H1 (cell line): Measurements from ENCODE around the gene INO80. TPM values are rescaled to one million over a fixed set of nuclear protein-coding genes. Genes with fewer than 3 reads are reported as not detected.

ENCODE experiments used
- CTCF ChIA-PET: fragments of 300-600 bp; sonication (Branson Sonifier 250); formaldehyde crosslinking; loops from one replicate; lab custom pipeline; 2021; ENCODE audit not compliant: partially characterized antibody; lab: Charles Lee
- POLR2A ChIA-PET: fragments of 300-600 bp; sonication (Branson Sonifier 250); formaldehyde crosslinking; loops from one replicate; lab custom pipeline; 2021; ENCODE audit warnings: inconsistent platforms; ENCODE audit not compliant: partially characterized antibody; lab: Charles Lee
- DNase-seq, 2 experiments: peaks; one replicate each; pipeline versions ENCODE4 v3.0.0 to v3.0.0-alpha.2; 2010 to 2022; ENCODE audit warnings: low spot score in 2 of 2, low read depth in 1 of 2, mixed read lengths in 1 of 2
- FAIRE-seq: peaks from 2 replicates; lab custom pipeline; 2011; peaks lifted over from hg19 to GRCh38; lab: Jason Lieb, UNC
- H2AFZ ChIP-seq: 2 replicates; pipeline ENCODE4 v1.8.1; 2012; ENCODE audit warnings: low read length, inconsistent platforms
- H2AK5ac ChIP-seq: 2 replicates; pipeline ENCODE4 v1.6.1; 2013; ENCODE audit warnings: low read depth, low read length
- H2BK120ac ChIP-seq: replicated peaks from 2 replicates; pipeline ENCODE3; 2013; ENCODE audit warnings: low read depth, low read length, inconsistent platforms
- H2BK12ac ChIP-seq: 2 replicates; pipeline ENCODE4 v1.6.1; 2013; ENCODE audit warnings: low read depth, low read length
- H2BK15ac ChIP-seq: 2 replicates; pipeline ENCODE4 v1.6.1; 2013; ENCODE audit warnings: low read length
- H2BK20ac ChIP-seq: 2 replicates; pipeline ENCODE4 v1.6.1; 2013; ENCODE audit warnings: low read length
- H2BK5ac ChIP-seq: 2 replicates; pipeline ENCODE4 v1.6.1; 2013; ENCODE audit warnings: low read depth, low read length
- H3K14ac ChIP-seq: 2 replicates; pipeline ENCODE4 v1.6.1; 2013; ENCODE audit warnings: inconsistent platforms; ENCODE audit not compliant: insufficient read length
- H3K18ac ChIP-seq: 2 replicates; pipeline ENCODE4 v1.6.1; 2013; ENCODE audit warnings: low read length; ENCODE audit errors: extremely low read depth
- H3K23ac ChIP-seq: 2 replicates; pipeline ENCODE4 v1.6.1; 2013; ENCODE audit warnings: inconsistent platforms; ENCODE audit not compliant: insufficient read length
- H3K23me2 ChIP-seq: 2 replicates; pipeline ENCODE4 v1.6.1; 2013; ENCODE audit warnings: low read depth, low read length
- H3K27ac ChIP-seq: 2 replicates; pipeline ENCODE4 v1.6.1; 2011; ENCODE audit warnings: low read depth, low read length, inconsistent platforms
- H3K27me3 ChIP-seq, 4 experiments: replicated peaks in 1 of 4; 1 replicate in 1 of 4; 2 replicates in 3 of 4; pipeline versions ENCODE4 v1.6.1 to v1.8.1; 2011 to 2013; ENCODE audit warnings: low read length in 3 of 4, mild to moderate bottlenecking in 3 of 4, inconsistent platforms in 2 of 4, mixed read lengths in 2 of 4, moderate library complexity in 1 of 4; ENCODE audit not compliant: control insufficient read depth in 3 of 4, insufficient read depth in 3 of 4; ENCODE audit errors: extremely low read depth in 1 of 4
- H3K36me3 ChIP-seq, 4 experiments: 2 replicates each; pipeline versions ENCODE4 v1.6.1 to v1.8.1; 2011 to 2013; ENCODE audit warnings: mild to moderate bottlenecking in 4 of 4, low read length in 3 of 4, moderate library complexity in 2 of 4, control low read depth in 1 of 4, inconsistent platforms in 1 of 4; ENCODE audit not compliant: insufficient read depth in 4 of 4, control insufficient read depth in 2 of 4
- H3K4ac ChIP-seq: replicated peaks from 2 replicates; pipeline ENCODE3; 2013; ENCODE audit warnings: low read length, low read depth, mixed read lengths, inconsistent platforms; ENCODE audit not compliant: insufficient read length
- H3K4me1 ChIP-seq, 4 experiments: replicated peaks in 1 of 4; 1 replicate in 1 of 4; 2 replicates in 3 of 4; pipeline versions ENCODE4 v1.6.1 to v1.8.1; 2011 to 2013; ENCODE audit warnings: low read length in 3 of 4, inconsistent platforms in 2 of 4, mixed read lengths in 1 of 4; ENCODE audit not compliant: insufficient read depth in 4 of 4, control insufficient read depth in 3 of 4
- H3K4me2 ChIP-seq, 2 experiments: 2 replicates each; pipeline versions ENCODE4 v1.6.1 to v1.8.1; 2011 to 2013; ENCODE audit warnings: low read depth in 2 of 2, low read length in 2 of 2, control low read depth in 1 of 2, inconsistent platforms in 1 of 2, mild to moderate bottlenecking in 1 of 2; ENCODE audit not compliant: insufficient read depth in 1 of 2
- H3K4me3 ChIP-seq, 4 experiments: fragments of 200-600, 300-600 bp in 1 of 4; sonication (generic), shearing (Covaris generic), sonication (Bioruptor Twin) in 1 of 4; 2 replicates each; pipeline versions ENCODE4 v1.5.1 to v1.8.1; 2011 to 2016; ENCODE audit warnings: low read length in 4 of 4, low read depth in 3 of 4, control low read depth in 2 of 4, inconsistent platforms in 2 of 4, mild to moderate bottlenecking in 2 of 4, mixed read lengths in 1 of 4, moderate library complexity in 1 of 4; ENCODE audit not compliant: insufficient read depth in 2 of 4; ENCODE audit errors: extremely low read depth in 1 of 4
- H3K56ac ChIP-seq: replicated peaks from 2 replicates; pipeline ENCODE3; 2013; ENCODE audit warnings: low read depth, mild to moderate bottlenecking, mixed read lengths, low read length, inconsistent platforms; ENCODE audit not compliant: insufficient read length
- H3K79me1 ChIP-seq: 2 replicates; pipeline ENCODE4 v1.6.1; 2013; ENCODE audit warnings: low read depth, low read length, control low read depth
- H3K79me2 ChIP-seq, 2 experiments: 2 replicates each; pipeline versions ENCODE4 v1.6.1 to v1.8.1; 2012 to 2013; ENCODE audit warnings: low read length in 2 of 2, mild to moderate bottlenecking in 2 of 2, inconsistent platforms in 1 of 2; ENCODE audit not compliant: insufficient read depth in 2 of 2, control insufficient read depth in 1 of 2
- H3K9ac ChIP-seq, 4 experiments: replicated peaks in 1 of 4; 1 replicate in 1 of 4; 2 replicates in 3 of 4; pipeline versions ENCODE4 v1.6.1 to v1.8.1; 2011 to 2013; ENCODE audit warnings: low read depth in 3 of 4, low read length in 3 of 4, control low read depth in 2 of 4, mild to moderate bottlenecking in 2 of 4, moderate library complexity in 2 of 4, inconsistent platforms in 1 of 4; ENCODE audit errors: extremely low read depth in 1 of 4
- H3K9me3 ChIP-seq, 2 experiments: 2 replicates each; pipeline versions ENCODE4 v1.6.1 to v1.8.1; 2012 to 2013; ENCODE audit warnings: mild to moderate bottlenecking in 2 of 2, moderate library complexity in 2 of 2, control low read depth in 1 of 2, inconsistent platforms in 1 of 2, low read depth in 1 of 2, low read length in 1 of 2, mixed read lengths in 1 of 2; ENCODE audit not compliant: insufficient read depth in 2 of 2
- H4K20me1 ChIP-seq, 2 experiments: replicated peaks in 1 of 2; 2 replicates each; pipeline versions ENCODE3 to v1.8.1; 2011 to 2013; ENCODE audit warnings: inconsistent platforms in 2 of 2, low read length in 2 of 2, mild to moderate bottlenecking in 1 of 2; ENCODE audit not compliant: insufficient read depth in 2 of 2, control insufficient read depth in 1 of 2
- H4K5ac ChIP-seq: 2 replicates; pipeline ENCODE4 v1.6.1; 2013; ENCODE audit warnings: low read length, low read depth, mixed read lengths, inconsistent platforms; ENCODE audit not compliant: insufficient read length
- H4K8ac ChIP-seq: 2 replicates; pipeline ENCODE4 v1.8.0; 2013; ENCODE audit warnings: mild to moderate bottlenecking, moderate library complexity, low read length, inconsistent platforms; ENCODE audit not compliant: insufficient read depth; ENCODE audit errors: extremely low read depth
- H4K91ac ChIP-seq: replicated peaks from 2 replicates; pipeline ENCODE3; 2013; ENCODE audit warnings: low read length, mixed read lengths, inconsistent platforms; ENCODE audit not compliant: insufficient read length
- ASH2L ChIP-seq: fragments of 200-600, 300-600 bp; sonication (generic); IDR thresholded peaks from one replicate; pipeline ENCODE4 v1.7.1; 2017; ENCODE audit warnings: low read length
- CBX8 ChIP-seq: fragments of 300-800, 300-1000 bp; sonication (generic); IDR thresholded peaks from 2 replicates; pipeline ENCODE4 v1.7.1; 2016; ENCODE audit warnings: low read depth, low read length, borderline replicate concordance
- CHD2 ChIP-seq: IDR thresholded peaks from 2 replicates; pipeline ENCODE4 v1.6.1; 2012; ENCODE audit warnings: low read length, improper control_type of control experiment
- EZH2 ChIP-seq: fragments of 200-600 bp; sonication (generic); IDR thresholded peaks from 2 replicates; pipeline ENCODE4 v1.7.1; 2012; ENCODE audit warnings: low read depth, mild to moderate bottlenecking, moderate library complexity, low read length, inconsistent platforms; ENCODE audit not compliant: severe bottlenecking
- POU5F1 ChIP-seq: IDR thresholded peaks from 2 replicates; pipeline ENCODE4 v1.6.1; 2011; ENCODE audit warnings: low read depth, mild to moderate bottlenecking, low read length, moderate library complexity
- RXRA ChIP-seq: IDR thresholded peaks from 2 replicates; pipeline ENCODE4 v1.6.1; 2011; ENCODE audit warnings: low read depth, mild to moderate bottlenecking, low read length, moderate library complexity; ENCODE audit not compliant: insufficient read depth
- USF2 ChIP-seq: IDR thresholded peaks from 2 replicates; pipeline ENCODE4 v1.6.1; 2011; ENCODE audit warnings: low read length, improper control_type of control experiment
- WGBS, 2 experiments: shearing (Covaris generic) in 1 of 2; methylation state at CpG; one replicate each; pipeline versions ENCODE4 v1.1.6 to v1.1.7; 2013 to 2015; ENCODE audit warnings: low lambda C conversion rate in 2 of 2, mixed read lengths in 2 of 2, inconsistent platforms in 1 of 2, low coverage in 1 of 2, missing lambda C conversion rate in 1 of 2; ENCODE audit not compliant: insufficient replicate concordance in 2 of 2, insufficient coverage in 1 of 2, insufficient read length in 1 of 2; ENCODE audit errors: extremely low coverage in 1 of 2, missing lambda C conversion rate in 1 of 2; 5-methylcytosine and 5-hydroxymethylcytosine counted together
- polyA plus RNA-seq, 7 experiments: library from polyadenylated mRNA; depleted of rRNA in 3 of 7; stranded (reverse) in 5 of 7; unstranded in 2 of 7; fragments of >200 nt in 5 of 7; fragments of 200-250 nt in 2 of 7; gene quantifications; 1 replicate in 5 of 7; 2 replicates in 1 of 7; 4 replicates in 1 of 7; pipeline versions ENCODE4 v1.2.1 to v1.2.3, GENCODE V29; 2011 to 2013; ENCODE audit warnings: missing spikeins in 2 of 7, mixed read lengths in 2 of 7
- total RNA-seq: library from RNA; stranded (reverse); fragmentation: NEBNext Ultra II Directional; extraction: Animal tissue kit (Norgen Biotek cat#: 25700); gene quantifications from 2 replicates; pipeline ENCODE4 v1.2.1, GENCODE V29; 2021

The INO80 gene
- total and polyA plus RNA-seq, 2 of the 8 experiments (the other 6 are each of a cell fraction or from before 2014, with no cell fraction given), result 4.3 to 24.5 TPM

GRCh38 chr15:40976819-40977218, 139.3 kb downstream of the INO80 start:
- no peak overlapping the region for H3K14ac ChIP-seq
- H4K91ac ChIP-seq, result no peak overlapping the region
- H2AFZ ChIP-seq, result no peak overlapping the region
- H2BK20ac ChIP-seq, result no peak overlapping the region
- no peak for FAIRE-seq
- no peak overlapping the region for H3K4me3 ChIP-seq
- H3K79me2 ChIP-seq, result no peaks in the 10 kb centered on the region
- H3K4me2 ChIP-seq, result no peak overlapping the region
- DNase-seq, result no peak
- H4K8ac ChIP-seq, result peak overlapping the region; percentile 20; the same call in 1 of the 2 replicates
- H2BK120ac ChIP-seq, result no peak overlapping the region
- H3K4me1 ChIP-seq, result peaks cover 0 to 2% (median 0%) of the 10 kb centered on the region in 4 experiments; a peak in 1 of 7 replicates
- H3K27ac ChIP-seq, result no peak overlapping the region
- no peak overlapping the region for H4K5ac ChIP-seq
- H3K18ac ChIP-seq, result no peak overlapping the region
- H2AK5ac ChIP-seq, result no peak overlapping the region
- POLR2A ChIA-PET, result interaction anchor here (1.3 to 2.8 kb wide), 5 partner anchors 15 to 28 kb away, joined by 4 to 20 read pairs (median 11); partner anchors contain the start of gene CHAC1
- no peak overlapping the region for H3K23ac ChIP-seq
- no peak overlapping the region for H2BK5ac ChIP-seq
- CTCF ChIA-PET, result interaction anchor here (1.0 to 4.4 kb wide), 8 partner anchors 13 to 237 kb away, joined by 3 to 31 read pairs (median 8); partner anchors contain the start of gene CHAC1
- H3K4ac ChIP-seq, result no peak overlapping the region
- H3K79me1 ChIP-seq, result no peaks in the 10 kb centered on the region; the same call in 1 of the 2 replicates
- no peak overlapping the region for H3K9ac ChIP-seq
- peaks cover 17 to 40% (median 34%) of the 10 kb centered on the region in 4 experiments for H3K36me3 ChIP-seq
- peaks cover 0 to 3% of the 10 kb centered on the region in 2 experiments for H4K20me1 ChIP-seq
- H3K23me2 ChIP-seq, result no peaks in the 10 kb centered on the region; the same call in 1 of the 2 replicates
- no peak overlapping the region for H3K56ac ChIP-seq
- no peak overlapping the region for H2BK15ac ChIP-seq
- H3K27me3 ChIP-seq, result no peaks in the 10 kb centered on the region
- H3K9me3 ChIP-seq, result no peaks in the 10 kb centered on the region
- H2BK12ac ChIP-seq, result no peak overlapping the region
- 94% methylated on average over 7 of the region's 7 CpGs; no CpG with 5 or more reads in 1 of the 2 experiments for WGBS, 2 experiments
- TF ChIP-seq POU5F1 (no peak), RXRA (no peak), ASH2L (no peak), EZH2 (no peak), CBX8 (no peak), USF2 (no peak), CHD2 (no peak)
- TF ChIP-seq, all 59 proteins: peak for 0
